GM18951 (cell line): Measurements from ENCODE around the gene BTBD19.

Experiments used
- POLR2A ChIP-seq: IDR thresholded peaks from 4 replicates; pipeline ENCODE4 v1.6.1; 2011; ENCODE audit warnings: mild to moderate bottlenecking; ENCODE audit not compliant: insufficient read length, insufficient read depth; ENCODE audit errors: extremely low read depth
- in situ Hi-C: fragments of 300-500 bp; cut with MboI; formaldehyde crosslinking; loops from one replicate; pipeline ENCODE4 v1.12.0; 2022; ENCODE audit warnings: low sequenced_read_pairs, mixed read lengths, inconsistent platforms; ENCODE audit not compliant: unreplicated experiment

The BTBD19 gene

GRCh38 chr1:44820328-44821239 lies 12.3 kb downstream of the BTBD19 start:
- no peak for TF ChIP-seq POLR2A
- in situ Hi-C loops, result loop anchor here (25.0 kb wide), 1 partner anchor 667 kb away; the partner anchor contains the start of gene TESK2

- in situ Hi-C loops, result loop anchor here (25.0 kb wide), 1 partner anchor 666 kb away; the partner anchor contains the start of gene TESK2
- no peak for TF ChIP-seq POLR2A
Observed at GRCh38 chr1:44821240-44821715, 13.0 kb downstream of the BTBD19 start.

GRCh38 chr1:44822131-44822701 lies 13.9 kb downstream of the BTBD19 start:
- in situ Hi-C loops, result loop anchor here (25.0 kb wide), 1 partner anchor 665 kb away; the partner anchor contains the start of gene TESK2
- TF ChIP-seq POLR2A, result no peak

GRCh38 chr1:44822981-44823451 lies 14.7 kb downstream of the BTBD19 start:
- in situ Hi-C loops, result loop anchor here (25.0 kb wide), 1 partner anchor 664 kb away; the partner anchor contains the start of gene TESK2
- TF ChIP-seq POLR2A, result no peak

GRCh38 chr1:44824392-44824791 lies 16.1 kb downstream of the BTBD19 start:
- in situ Hi-C loops, result loop anchor here (25.0 kb wide), 1 partner anchor 663 kb away; the partner anchor contains the start of gene TESK2

GRCh38 chr1:44826375-44827196 lies 18.3 kb downstream of the BTBD19 start:
- in situ Hi-C loops, result no loop called here

GRCh38 chr1:44827197-44828002 lies 19.1 kb downstream of the BTBD19 start:
- no peak for TF ChIP-seq POLR2A
- in situ Hi-C loops, result no loop called here

More at GRCh38 chr1:44826375-44827196, 18.3 kb downstream of the BTBD19 start:
- TF ChIP-seq POLR2A, result no peak

- in situ Hi-C loops, result no loop called here
- TF ChIP-seq POLR2A, result no peak
Observed at GRCh38 chr1:44828003-44828651, 19.8 kb downstream of the BTBD19 start.

- TF ChIP-seq POLR2A, result no peak
- in situ Hi-C loops, result no loop called here
Observed at GRCh38 chr1:44828841-44829440, 20.6 kb downstream of the BTBD19 start.

GRCh38 chr1:44829506-44830384 lies 21.4 kb downstream of the BTBD19 start:
- no peak for TF ChIP-seq POLR2A
- in situ Hi-C loops, result no loop called here
